HK-2 (cell line): ENCODE results near the gene PYGB.
A peak's percentile ranks its signal among the peaks of the same experiment; 100 is the strongest.

Source experiments
- DNase-seq: peaks from one replicate; pipeline ENCODE4 v3.0.0-alpha.2; 2018; ENCODE audit not compliant: unreplicated experiment

Gene PYGB

GRCh38 chr20:25282796-25283195 is 34.9 kb downstream of the PYGB start:
- DNase-seq: no peak

DNA sequence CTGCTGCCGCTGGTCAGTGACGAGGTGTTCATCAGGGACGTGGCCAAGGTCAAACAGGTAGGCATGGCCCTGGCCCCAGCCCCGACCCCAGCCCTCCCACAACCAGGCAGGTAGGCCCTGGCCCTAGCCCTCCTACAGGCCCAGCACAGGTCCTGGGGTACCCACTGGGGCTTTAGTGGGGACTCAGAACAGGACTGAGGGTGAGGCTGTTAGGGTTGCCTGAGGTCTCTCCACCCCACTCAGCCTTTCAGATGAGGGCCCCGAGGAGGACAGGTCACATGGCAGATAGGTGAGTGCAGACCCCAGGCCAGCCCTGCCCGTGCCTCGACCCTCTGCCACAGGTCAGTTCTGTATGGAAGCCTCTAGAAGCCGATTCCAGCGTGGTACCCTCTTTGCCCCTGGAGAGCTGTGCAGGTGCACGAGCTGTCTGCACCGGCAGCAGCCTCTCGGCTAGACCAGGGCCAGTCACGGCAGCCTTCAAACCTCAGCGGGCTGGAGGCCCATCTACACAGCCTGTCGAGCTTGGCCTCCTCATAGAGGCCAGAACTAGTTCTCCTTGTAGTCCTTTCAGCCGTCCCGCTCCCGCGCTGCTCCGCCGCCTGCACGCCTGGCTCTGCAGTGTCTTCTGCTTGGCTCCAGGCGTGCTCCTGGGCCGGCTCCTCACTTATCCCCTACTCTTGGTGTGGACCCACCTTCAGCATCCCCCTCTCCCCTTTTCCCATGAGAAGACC is 35.5 kb downstream of the PYGB start:
- DNase-seq: no peak

DNA sequence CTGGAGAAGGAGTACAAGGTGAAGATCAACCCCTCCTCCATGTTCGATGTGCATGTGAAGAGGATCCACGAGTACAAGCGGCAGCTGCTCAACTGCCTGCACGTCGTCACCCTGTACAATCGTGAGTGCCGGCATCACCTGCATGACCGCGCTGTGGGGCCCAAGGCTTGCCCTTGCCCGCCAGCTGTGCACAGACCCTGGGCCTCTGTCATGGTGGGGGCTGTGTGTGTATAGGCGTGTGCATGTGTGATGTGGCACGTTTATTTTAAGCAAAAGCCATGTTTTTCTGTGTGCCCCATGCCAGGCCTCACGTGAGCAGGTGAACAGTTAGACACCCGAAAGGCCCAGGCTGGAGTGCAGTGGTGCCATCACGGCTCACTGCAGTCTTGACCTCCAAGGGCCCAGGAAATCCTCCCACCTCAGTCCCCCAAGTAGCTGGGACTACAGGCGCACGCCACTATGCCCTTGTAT is 36.3 kb downstream of the PYGB start:
- no peak for DNase-seq

GRCh38 chr20:25285091-25285647 is 37.3 kb downstream of the PYGB start:
- DNase-seq: no peak

DNA sequence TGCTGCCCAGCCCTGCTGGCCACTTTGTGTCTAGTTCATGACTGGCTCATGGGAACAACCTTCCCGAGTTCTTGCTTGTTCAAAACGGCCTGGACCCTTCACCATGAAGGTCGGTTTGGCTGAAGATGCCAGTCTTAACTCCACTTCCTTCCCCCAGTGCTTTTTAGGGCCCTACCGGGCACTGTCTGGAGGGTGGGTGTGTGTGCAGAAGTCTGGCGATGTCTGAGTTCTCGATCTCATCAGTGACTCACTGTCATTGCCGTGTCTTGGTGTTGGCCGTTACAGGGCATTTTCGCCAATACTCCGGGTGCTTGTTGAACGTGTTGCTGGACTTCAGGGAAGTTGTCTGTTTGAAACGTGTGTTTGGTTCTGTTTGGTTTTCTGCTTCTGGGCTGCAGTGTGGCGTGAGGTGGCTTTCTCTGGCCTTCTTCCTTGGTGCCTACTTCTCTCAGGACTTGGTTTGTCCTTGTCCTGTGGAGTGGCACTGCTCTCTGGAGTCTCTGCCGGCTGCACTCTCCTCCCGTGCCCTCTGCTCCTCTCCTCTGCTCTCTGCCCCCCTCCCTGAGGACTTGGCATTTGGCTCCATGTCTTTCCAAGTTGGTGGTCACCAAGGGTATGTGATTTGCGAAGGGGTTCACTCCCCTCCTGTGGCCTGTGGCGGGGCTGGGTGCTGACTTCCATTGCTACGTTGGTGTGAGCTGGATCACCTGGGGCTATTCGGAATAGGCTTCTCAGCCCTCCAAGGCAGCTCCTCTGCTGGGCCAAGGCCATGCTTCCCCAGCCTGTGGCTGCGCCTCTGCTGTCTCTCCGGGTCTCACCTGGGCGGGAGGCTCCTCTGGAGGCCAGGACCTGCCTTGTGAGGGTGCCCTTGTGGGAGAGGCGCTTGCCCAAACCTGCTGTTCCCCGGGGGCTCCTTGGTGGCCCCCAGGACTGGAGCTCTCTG is 38.2 kb downstream of the PYGB start:
- DNase-seq: no peak

DNA sequence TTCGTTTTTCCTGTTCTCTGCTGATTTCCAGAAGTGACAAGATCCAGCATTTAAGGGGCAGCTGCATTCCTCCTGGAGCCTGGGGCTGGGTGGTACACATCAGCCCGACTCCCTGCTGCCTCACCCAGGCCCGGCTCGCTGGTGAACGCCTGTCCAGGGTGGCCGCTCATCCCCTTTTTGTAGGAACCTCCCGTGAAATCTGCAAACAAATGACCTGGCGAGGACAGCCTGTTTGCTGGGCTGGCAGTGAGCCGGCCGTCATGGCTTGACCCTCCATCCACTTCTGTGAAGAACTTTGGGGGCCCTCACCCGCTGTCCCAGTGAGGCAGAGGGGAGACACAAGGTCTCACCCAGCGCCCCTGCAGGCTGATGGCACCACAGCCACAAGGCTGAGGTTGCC is 39.0 kb downstream of the PYGB start:
- DNase-seq: no peak

DNA sequence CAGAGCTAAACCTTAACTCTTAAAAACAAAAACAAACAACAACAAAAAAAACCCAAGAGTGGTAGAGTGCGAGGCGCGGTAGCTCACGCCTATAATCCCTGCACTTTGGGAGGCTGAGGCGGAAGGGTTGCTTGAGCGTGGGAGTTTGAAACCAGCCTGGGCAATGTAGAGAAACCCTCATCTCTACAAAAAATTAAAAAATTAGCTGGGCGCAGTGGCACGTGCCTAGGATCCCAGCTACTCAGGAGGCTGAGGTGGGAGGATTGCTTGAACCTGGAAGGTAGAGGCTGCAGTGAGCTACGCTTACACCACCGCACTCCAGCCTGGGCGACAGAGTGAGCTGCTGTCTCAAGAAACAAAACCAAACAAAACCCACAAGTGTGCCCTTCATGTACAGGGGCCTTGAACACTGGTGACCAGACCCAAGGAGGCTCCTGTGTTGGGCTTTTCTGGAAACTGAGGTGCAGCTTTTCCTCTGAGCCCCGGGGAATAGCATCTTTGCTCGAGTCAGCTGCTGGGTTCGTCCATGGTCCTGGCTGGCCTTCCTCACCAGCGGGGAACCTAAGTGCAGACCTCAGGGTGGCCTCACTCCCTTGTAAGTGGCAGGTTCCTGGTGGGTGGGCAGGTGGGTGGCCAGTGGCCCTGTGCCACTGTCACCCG is 39.9 kb downstream of the PYGB start:
- no peak for DNase-seq

- no peak for DNase-seq
Observed at GRCh38 chr20:25288291-25289181, 40.7 kb downstream of the PYGB start.

GRCh38 chr20:25289886-25290597 is 42.2 kb downstream of the PYGB start:
- DNase-seq: no peak

DNA sequence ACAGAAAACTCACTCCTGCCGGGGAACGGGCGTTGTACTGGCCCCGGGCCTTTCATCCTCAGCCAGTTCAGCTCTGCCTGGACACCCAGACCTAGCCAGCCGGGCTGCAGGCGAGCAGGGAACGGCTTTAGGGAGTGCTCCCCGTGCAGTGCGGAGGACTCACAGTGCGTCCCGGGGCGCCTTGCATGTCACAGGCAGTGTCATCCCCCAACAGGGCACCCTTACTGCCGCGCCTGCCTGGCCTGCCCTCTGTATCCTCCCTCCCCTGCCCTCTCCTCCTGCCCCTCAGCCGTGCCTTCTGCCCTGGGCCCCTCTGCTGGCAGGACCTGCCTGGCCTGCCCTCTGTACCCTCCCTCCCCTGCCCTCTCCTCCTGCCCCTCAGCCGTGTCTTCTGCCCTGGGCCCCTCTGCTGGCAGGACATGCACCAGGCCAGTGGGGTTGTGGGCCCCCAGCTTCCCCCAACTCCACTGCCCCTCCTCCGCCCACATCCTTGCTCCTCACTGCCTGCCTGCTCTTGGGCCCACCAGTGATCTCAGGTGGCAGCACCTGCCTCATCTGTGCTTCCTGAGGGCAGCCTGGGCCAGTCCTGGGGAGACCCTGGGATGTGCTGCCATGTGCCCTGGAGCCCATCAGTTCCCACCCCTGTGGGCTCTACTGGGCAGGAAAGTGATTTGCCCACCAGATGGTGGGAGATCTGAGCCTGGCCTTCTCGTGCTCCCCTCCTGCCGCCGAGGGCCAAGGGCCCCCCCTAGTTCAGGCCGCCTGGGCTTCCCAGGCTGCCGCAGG is 43.0 kb downstream of the PYGB start:
- no peak for DNase-seq

DNA sequence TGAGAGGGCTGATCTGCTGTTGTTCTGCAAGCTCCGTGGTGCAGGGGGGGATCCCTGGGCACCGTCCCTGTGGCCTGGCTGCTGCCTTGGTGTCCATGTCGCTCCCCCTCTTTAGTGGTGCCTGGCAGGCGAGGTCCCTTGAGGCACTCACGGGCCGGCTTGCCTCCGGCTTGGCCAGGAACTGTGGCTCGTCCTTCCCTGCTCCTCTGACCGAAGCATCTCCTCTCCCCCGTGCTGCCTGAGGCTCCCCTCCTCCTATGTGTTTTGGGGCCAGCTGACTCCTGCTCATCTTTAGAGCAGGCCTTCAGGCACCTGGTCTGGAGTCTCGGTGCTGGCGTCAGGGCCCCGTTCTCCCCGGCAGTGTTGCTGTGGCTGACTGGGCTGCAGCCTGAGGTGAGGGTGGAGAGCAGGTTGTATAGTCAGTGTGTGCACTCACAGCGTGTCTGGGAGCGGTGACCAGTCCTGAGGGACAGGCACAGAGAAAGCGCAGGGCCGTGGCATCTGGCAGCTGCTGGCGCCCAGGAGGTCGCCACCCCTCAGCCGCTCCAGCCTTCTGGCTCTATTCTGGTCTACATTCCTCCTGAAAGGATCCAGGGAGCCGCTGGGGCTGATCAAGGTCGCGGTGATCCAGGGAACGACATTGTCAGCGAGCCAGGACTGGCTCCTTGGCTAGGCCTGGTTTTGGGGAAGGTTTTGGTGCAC is 43.7 kb downstream of the PYGB start:
- no peak for DNase-seq

DNA sequence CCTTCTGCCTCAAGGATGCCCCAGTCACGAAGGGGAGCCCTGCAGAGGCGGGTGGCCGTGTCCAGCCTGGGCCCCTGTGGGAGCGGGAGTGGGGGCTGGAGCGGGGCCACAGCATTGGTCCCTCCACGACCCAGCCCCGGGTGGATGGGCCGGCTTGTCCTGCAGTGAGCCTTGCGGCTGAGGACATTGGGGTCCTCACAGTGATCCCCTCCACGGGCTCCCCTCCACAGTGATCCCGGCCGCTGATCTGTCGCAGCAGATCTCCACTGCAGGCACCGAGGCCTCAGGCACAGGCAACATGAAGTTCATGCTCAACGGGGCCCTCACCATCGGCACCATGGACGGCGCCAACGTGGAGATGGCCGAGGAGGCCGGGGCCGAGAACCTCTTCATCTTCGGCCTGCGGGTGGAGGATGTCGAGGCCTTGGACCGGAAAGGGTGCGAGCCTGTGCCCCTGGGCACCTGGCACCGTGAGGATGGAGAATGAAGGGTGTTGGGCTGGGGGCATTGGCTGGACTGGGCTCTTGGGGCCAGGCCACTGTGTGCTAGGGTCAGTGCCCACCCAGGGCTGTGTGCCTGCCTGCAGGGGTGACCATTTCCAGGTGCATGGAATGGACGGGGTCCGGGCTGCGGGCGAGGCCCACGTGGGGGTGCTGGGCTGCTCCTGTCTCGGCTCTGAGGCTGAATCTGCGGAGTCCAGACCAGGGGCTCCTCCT is 44.4 kb downstream of the PYGB start:
- no peak for DNase-seq

- no peak for DNase-seq
Observed at GRCh38 chr20:25293507-25293906, 45.6 kb downstream of the PYGB start.

DNA sequence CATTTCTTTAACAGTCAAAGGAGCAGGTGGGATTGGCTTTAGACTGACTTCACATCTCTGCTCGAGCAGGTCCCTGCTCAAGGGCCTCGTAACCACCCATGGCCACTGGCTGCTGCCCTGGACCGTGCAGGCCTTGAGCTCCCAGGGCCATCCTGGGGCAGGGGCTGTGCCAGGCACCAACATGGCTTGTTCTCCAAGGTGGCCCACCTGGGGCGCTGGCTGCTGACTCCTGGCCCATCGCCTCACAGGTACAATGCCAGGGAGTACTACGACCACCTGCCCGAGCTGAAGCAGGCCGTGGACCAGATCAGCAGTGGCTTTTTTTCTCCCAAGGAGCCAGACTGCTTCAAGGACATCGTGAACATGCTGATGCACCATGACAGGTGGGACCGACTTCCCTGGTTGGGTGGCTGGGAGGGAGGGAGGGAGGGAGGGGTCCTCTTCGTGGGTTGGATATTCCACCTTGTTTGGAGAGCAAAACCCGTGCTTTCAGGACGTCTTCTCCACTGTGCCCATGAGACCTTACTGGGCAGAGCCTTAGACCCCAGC is 46.1 kb downstream of the PYGB start:
- no peak for DNase-seq

DNA sequence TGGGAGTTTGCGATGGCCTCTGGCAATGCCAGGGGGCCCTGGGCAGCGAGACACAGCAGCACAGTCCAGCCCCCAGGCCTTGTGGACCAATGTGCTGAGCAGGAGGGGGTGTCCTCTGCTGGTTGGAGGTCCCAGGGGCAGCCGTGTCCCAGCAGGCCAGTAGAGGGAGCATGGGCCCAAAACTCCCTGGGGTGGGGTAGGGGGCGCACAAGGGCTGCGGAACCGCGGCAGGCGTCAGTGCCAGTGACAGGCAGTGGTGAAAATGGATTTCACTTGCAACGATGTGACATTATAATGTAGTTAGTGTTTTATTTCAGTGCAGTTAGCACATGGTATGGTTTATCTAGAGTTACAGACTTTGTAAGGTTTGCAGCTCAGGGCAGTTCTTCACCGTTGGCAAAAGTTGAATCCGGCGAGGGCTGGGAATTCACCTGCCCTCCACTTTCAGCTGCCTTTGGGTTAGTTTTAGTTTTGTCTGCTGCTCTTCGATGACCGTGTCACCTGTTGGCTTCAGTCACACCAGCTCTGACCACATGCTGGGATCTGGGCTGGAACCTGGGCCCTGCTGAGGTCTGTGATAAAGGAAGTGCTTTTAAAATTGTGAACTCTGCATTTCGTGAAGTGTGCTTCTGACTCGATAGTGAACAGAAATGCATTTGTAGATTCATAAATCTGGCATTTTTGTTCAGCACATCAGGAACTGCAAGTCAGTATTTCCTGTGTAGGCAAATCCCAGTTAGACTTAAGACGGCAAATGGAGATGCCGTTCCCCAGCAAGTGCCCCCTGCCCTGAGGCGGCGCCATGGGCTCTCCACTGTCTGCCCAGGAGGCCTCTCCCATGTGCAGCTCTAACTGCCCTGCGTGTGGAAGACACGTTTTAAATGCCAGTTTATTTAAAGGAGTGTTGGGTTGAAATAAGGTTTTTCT is 46.8 kb downstream of the PYGB start:
- peak; percentile 64 for DNase-seq

GRCh38 chr20:25295386-25296093 is 47.7 kb downstream of the PYGB start:
- no peak for DNase-seq
